HAP-1 (cell line): ENCODE results near the gene ALOX12.

Experiments
- DNase-seq, 2 experiments: peaks; one replicate each; pipeline ENCODE4 v3.0.0-alpha.2; 2016 to 2020; ENCODE audit warnings: low spot score in 2 of 2
- H3K27me3 ChIP-seq: fragments of 250-450 bp; sonication (Bioruptor Pico); 2 replicates; pipeline ENCODE4 v1.5.1; 2020; ENCODE audit warnings: low read depth, mild to moderate bottlenecking, moderate library complexity
- H3K36me3 ChIP-seq: fragments of 250-450 bp; sonication (Bioruptor Pico); replicated peaks from 2 replicates; pipeline ENCODE4 v1.5.1; 2020; ENCODE audit warnings: mild to moderate bottlenecking
- H3K4me1 ChIP-seq: fragments of 250-450 bp; sonication (Bioruptor Pico); 2 replicates; pipeline ENCODE4 v1.5.1; 2020; ENCODE audit warnings: mild to moderate bottlenecking
- H3K4me3 ChIP-seq: fragments of 250-450 bp; sonication (Bioruptor Pico); 2 replicates; pipeline ENCODE4 v1.5.1; 2020; ENCODE audit warnings: mild to moderate bottlenecking, moderate library complexity
- H3K9me3 ChIP-seq: fragments of 250-450 bp; sonication (Bioruptor Pico); 2 replicates; pipeline ENCODE4 v1.5.1; 2020; ENCODE audit warnings: mild to moderate bottlenecking, moderate library complexity
- in situ Hi-C: fragments of 300-500 bp; cut with MboI; formaldehyde crosslinking; loops from 3 replicates; pipeline ENCODE4 v1.14.3; 2020; ENCODE audit warnings: low sequenced_read_pairs, inconsistent platforms, mixed read lengths

The ALOX12 gene

GRCh38 chr17:7021993-7022778 is 26.3 kb downstream of the ALOX12 start:
- peaks cover 17% of the 10 kb centered on the region for H3K4me1 ChIP-seq
- no peaks in the 10 kb centered on the region for H3K36me3 ChIP-seq
- peak overlapping the region; percentile 20 for H3K4me3 ChIP-seq
- no peaks in the 10 kb centered on the region for H3K27me3 ChIP-seq
- in situ Hi-C loops = no loop called here
- DNase-seq = peak; percentile 54 to 86
- no peaks in the 10 kb centered on the region for H3K9me3 ChIP-seq

- no peaks in the 10 kb centered on the region for H3K9me3 ChIP-seq
- peaks cover 17% of the 10 kb centered on the region for H3K4me1 ChIP-seq
- peak within 1 kb of the TSS; percentile 20 for H3K4me3 ChIP-seq
- H3K36me3 ChIP-seq = no peaks in the 10 kb centered on the region
- no peak for DNase-seq
- in situ Hi-C loops = no loop called here
- H3K27me3 ChIP-seq = no peaks in the 10 kb centered on the region
Observed at GRCh38 chr17:7022781-7023571, 27.1 kb downstream of the ALOX12 start, which contains the start of gene BCL6B. BCL6B (plus strand) TSS chr17:7023050; CDS start chr17:7023672, 622 bp downstream.

- in situ Hi-C loops = no loop called here
- no peak overlapping the region for H3K4me3 ChIP-seq
- no peaks in the 10 kb centered on the region for H3K27me3 ChIP-seq
- no peaks in the 10 kb centered on the region for H3K36me3 ChIP-seq
- H3K4me1 ChIP-seq = peaks cover 17% of the 10 kb centered on the region
- DNase-seq = peak in 1 of 2 experiments; percentile 52
- no peaks in the 10 kb centered on the region for H3K9me3 ChIP-seq
Observed at GRCh38 chr17:7023576-7024401, 27.9 kb downstream of the ALOX12 start.

GRCh38 chr17:7024402-7024785 is 28.5 kb downstream of the ALOX12 start:
- H3K4me3 ChIP-seq = no peak overlapping the region
- H3K9me3 ChIP-seq = no peaks in the 10 kb centered on the region
- H3K27me3 ChIP-seq = no peaks in the 10 kb centered on the region
- in situ Hi-C loops = no loop called here
- no peaks in the 10 kb centered on the region for H3K36me3 ChIP-seq
- no peak for DNase-seq
- H3K4me1 ChIP-seq = peaks cover 17% of the 10 kb centered on the region

- no peaks in the 10 kb centered on the region for H3K9me3 ChIP-seq
- no peak for DNase-seq
- no peaks in the 10 kb centered on the region for H3K27me3 ChIP-seq
- no peak overlapping the region for H3K4me3 ChIP-seq
- in situ Hi-C loops = no loop called here
- no peaks in the 10 kb centered on the region for H3K36me3 ChIP-seq
- H3K4me1 ChIP-seq = peaks cover 11% of the 10 kb centered on the region
Observed at GRCh38 chr17:7025245-7025644, 29.4 kb downstream of the ALOX12 start.

GRCh38 chr17:7026471-7027115 is 30.7 kb downstream of the ALOX12 start:
- Histone ChIP-seq H3K9me3 (no peaks in the 10 kb centered on the region), H3K27me3 (no peaks in the 10 kb centered on the region), H3K4me1 (peaks cover 8% of the 10 kb centered on the region), H3K4me3 (no peak overlapping the region), H3K36me3 (no peaks in the 10 kb centered on the region)
- no peak for DNase-seq
- in situ Hi-C loops = no loop called here

- no peaks in the 10 kb centered on the region for H3K27me3 ChIP-seq
- H3K4me3 ChIP-seq = no peak overlapping the region
- H3K36me3 ChIP-seq = no peaks in the 10 kb centered on the region
- no peak for DNase-seq
- H3K4me1 ChIP-seq = peaks cover under 1% of the 10 kb centered on the region; the same call in 1 of the 2 replicates
- in situ Hi-C loops = no loop called here
- no peaks in the 10 kb centered on the region for H3K9me3 ChIP-seq
Observed at GRCh38 chr17:7027335-7027734, 31.5 kb downstream of the ALOX12 start.

- in situ Hi-C loops = no loop called here
- no peak for DNase-seq
- no peak overlapping the region for H3K4me3 ChIP-seq
- H3K36me3 ChIP-seq = no peaks in the 10 kb centered on the region
- no peaks in the 10 kb centered on the region for H3K4me1 ChIP-seq
- no peaks in the 10 kb centered on the region for H3K27me3 ChIP-seq
- no peaks in the 10 kb centered on the region for H3K9me3 ChIP-seq
Observed at GRCh38 chr17:7029096-7029495, 33.2 kb downstream of the ALOX12 start.

GRCh38 chr17:7029659-7030058 is 33.8 kb downstream of the ALOX12 start:
- DNase-seq = no peak
- in situ Hi-C loops = no loop called here
- Histone ChIP-seq H3K9me3 (no peaks in the 10 kb centered on the region), H3K27me3 (no peaks in the 10 kb centered on the region), H3K4me3 (no peak overlapping the region), H3K4me1 (no peaks in the 10 kb centered on the region), H3K36me3 (no peaks in the 10 kb centered on the region)

GRCh38 chr17:7034955-7035590 is 39.2 kb downstream of the ALOX12 start:
- no peaks in the 10 kb centered on the region for H3K27me3 ChIP-seq
- in situ Hi-C loops = no loop called here
- 0 out of 2 replicates have a peak, but pooled peaks cover 2% of the 10 kb centered on the region for H3K36me3 ChIP-seq
- no peaks in the 10 kb centered on the region for H3K9me3 ChIP-seq
- peak overlapping the region; percentile 87 for H3K4me3 ChIP-seq
- H3K4me1 ChIP-seq = peaks cover 4% of the 10 kb centered on the region
- no peak for DNase-seq

- Histone ChIP-seq H3K36me3 (0 out of 2 replicates have a peak, but pooled peaks cover 2% of the 10 kb centered on the region), H3K4me1 (peaks cover 4% of the 10 kb centered on the region), H3K9me3 (no peaks in the 10 kb centered on the region), H3K4me3 (peak within 1 kb of the TSS; percentile 87), H3K27me3 (no peaks in the 10 kb centered on the region)
- in situ Hi-C loops = no loop called here
- peak; percentile 92 to 98 for DNase-seq
Observed at GRCh38 chr17:7035591-7036368, 39.9 kb downstream of the ALOX12 start, which contains the start of gene SLC16A13. SLC16A13 (plus strand) TSS chr17:7036015; CDS start chr17:7036383, 368 bp downstream.
